ENCODE data around the gene ZNF700.
"Not testable (repeated sequence)": the region's sequence is repeated elsewhere in the genome, so short reads cannot be mapped to it uniquely, and the experiment has no call there.

ZNF700 gene

GRCh38 chr19:11987405-11988281, 62.7 kb downstream of the ZNF700 start:
- peak; percentile 77 to 88 for DNase-seq (ENCODE audit: low read depth in 2 of 2)

DNA sequence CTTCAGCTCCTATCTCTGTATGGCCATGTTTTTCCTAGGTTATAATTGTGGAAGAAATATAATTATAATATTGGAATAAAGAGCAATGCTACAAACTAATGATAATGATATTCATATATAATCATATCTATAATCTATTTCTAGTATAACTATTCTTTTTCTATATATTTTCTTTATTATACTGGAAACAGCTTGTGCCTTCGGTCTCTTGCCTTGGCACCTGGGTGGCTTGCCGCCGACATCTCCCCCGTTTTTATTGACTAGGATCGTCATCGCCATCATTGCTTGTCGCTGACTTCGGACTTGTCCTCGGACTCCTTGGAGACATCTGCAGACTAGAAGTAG, 64.2 kb downstream of the ZNF700 start:
- no peak for DNase-seq (ENCODE audit: low read depth in 2 of 2)

DNA sequence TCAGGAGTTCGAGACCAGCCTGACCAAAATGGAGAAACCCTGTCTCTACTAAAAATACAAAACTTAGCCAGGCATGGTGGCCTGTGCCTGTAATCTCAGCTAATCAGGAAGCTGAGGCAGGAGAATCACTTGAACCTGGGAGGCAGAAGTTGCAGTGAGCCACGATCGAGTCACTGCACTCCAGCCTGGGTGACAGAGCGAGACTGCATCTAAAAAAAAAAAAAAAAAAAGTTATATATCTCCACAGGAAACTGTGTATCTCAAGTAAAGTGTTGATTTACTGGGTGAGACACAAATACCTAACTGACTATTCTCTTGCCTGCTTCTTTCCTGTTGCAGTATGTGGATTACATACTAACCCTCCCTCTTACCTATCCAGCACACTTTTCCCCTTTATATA, 67.0 kb downstream of the ZNF700 start:
- not testable (repeated sequence) for DNase-seq (ENCODE audit: low read depth in 2 of 2)

- DNase-seq (ENCODE audit: low read depth in 2 of 2): no peak
Observed at GRCh38 chr19:11995174-11995573, 70.3 kb downstream of the ZNF700 start.

Data from stimulated activated CD8-positive, alpha-beta memory T cell treated with anti-CD3 and anti-CD28 coated beads, Interleukin-2, amount 100 ng/mL, for 1 hour (primary cell).